Heart left ventricle (tissue), 13 donors: Measurements from ENCODE around the gene TNNI3K.

Experiments used
- POLR2A ChIP-seq, 2 donors: fragments of 450-650 bp; IDR thresholded peaks; one replicate each; pipeline ENCODE4 v1.6.1; 2017; ENCODE audit warnings: antibody characterized with exemption in 2 of 2, mild to moderate bottlenecking in 2 of 2, moderate library complexity in 2 of 2
- TF ChIP-seq, protein P1 (sequence below), 12 donors: fragments of 200-600 bp; sonication (generic) in 4 of 12; IDR thresholded peaks; one replicate each; pipeline versions ENCODE4 v1.5.0 to v1.8.0; 2018 to 2022; ENCODE audit warnings: antibody characterized with exemption in 12 of 12, mild to moderate bottlenecking in 5 of 12
- donor health status: ischemic (EF 13 %, LVEDD 7.1; RV severe dilation, severe dysfunction).
- donor health status: DM: no; HTN: yes; CAD: no.
- donor health status: DM: no; HTN: no; CAD: no.
- donor health status: ischemic (EF 25% LVEDD 6.9; RV normal size, moderate dysfunction).
- donor health status: ischemic (EF 25% LVEDD 5.7; RV mildly dilated, moderate dysfunction).
- donor health status: ischemic (EF 35%, LVEDD 5.7; RV mildly dilated, moderate dysfunction).
- donor health status: nonischemic (EF 11% LVEDD 7.7; RV severe dilation, severe dysfunction).
- donor health status: DM: yes; HTN: yes; CAD: no.
- donor health status: PGD.
- donor health status: ischemic (EF 29% LVEDD 5.4; RV normal size, mild dysfunction).
- donor health status: nonischemic (EF 23%, LVEDD 6.1; RV moderate dilation, normal function).

GRCh38 chr1:74357756-74358155 lies 122.6 kb downstream of the TNNI3K start:
- TF ChIP-seq POLR2A (IDR thresholded peaks at IDR 0.05): no peak
- TF ChIP-seq, protein P1, sequence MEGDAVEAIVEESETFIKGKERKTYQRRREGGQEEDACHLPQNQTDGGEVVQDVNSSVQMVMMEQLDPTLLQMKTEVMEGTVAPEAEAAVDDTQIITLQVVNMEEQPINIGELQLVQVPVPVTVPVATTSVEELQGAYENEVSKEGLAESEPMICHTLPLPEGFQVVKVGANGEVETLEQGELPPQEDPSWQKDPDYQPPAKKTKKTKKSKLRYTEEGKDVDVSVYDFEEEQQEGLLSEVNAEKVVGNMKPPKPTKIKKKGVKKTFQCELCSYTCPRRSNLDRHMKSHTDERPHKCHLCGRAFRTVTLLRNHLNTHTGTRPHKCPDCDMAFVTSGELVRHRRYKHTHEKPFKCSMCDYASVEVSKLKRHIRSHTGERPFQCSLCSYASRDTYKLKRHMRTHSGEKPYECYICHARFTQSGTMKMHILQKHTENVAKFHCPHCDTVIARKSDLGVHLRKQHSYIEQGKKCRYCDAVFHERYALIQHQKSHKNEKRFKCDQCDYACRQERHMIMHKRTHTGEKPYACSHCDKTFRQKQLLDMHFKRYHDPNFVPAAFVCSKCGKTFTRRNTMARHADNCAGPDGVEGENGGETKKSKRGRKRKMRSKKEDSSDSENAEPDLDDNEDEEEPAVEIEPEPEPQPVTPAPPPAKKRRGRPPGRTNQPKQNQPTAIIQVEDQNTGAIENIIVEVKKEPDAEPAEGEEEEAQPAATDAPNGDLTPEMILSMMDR (IDR thresholded peaks at IDR 0.05): no peak
